HG02610 (cell line): ENCODE data around the gene TENM4.

Source experiments
- ATAC-seq: cut with Tn5 transposase; IDR thresholded peaks from one replicate; pipeline ENCODE4 v1.9.1; 2021; ENCODE audit warnings: mild to moderate bottlenecking, moderate library complexity; ENCODE audit not compliant: unreplicated experiment

The TENM4 gene

GRCh38 chr11:78742430-78742829 is 698.4 kb downstream of the TENM4 start:
- no peak for ATAC-seq

- ATAC-seq = no peak
These were observed 699.1 kb downstream of the TENM4 start for GRCh38 chr11:78741741-78742140.

- ATAC-seq = no peak
These were observed 700.4 kb downstream of the TENM4 start for GRCh38 chr11:78740199-78741071.

- no peak for ATAC-seq
These were observed 702.9 kb downstream of the TENM4 start for GRCh38 chr11:78737891-78738290.

GRCh38 chr11:78737301-78737700 is 703.5 kb downstream of the TENM4 start:
- ATAC-seq = no peak

GRCh38 chr11:78735711-78736110 is 705.1 kb downstream of the TENM4 start:
- ATAC-seq = no peak

GRCh38 chr11:78733031-78733430 is 707.8 kb downstream of the TENM4 start:
- ATAC-seq = no peak

GRCh38 chr11:78732246-78732645 is 708.6 kb downstream of the TENM4 start:
- no peak for ATAC-seq

- no peak for ATAC-seq
These were observed 709.8 kb downstream of the TENM4 start for GRCh38 chr11:78731027-78731426.

GRCh38 chr11:78730267-78730824 is 710.5 kb downstream of the TENM4 start:
- no peak for ATAC-seq

- no peak for ATAC-seq
These were observed 713.0 kb downstream of the TENM4 start for GRCh38 chr11:78727816-78728215.

GRCh38 chr11:78725200-78725599 is 715.6 kb downstream of the TENM4 start:
- ATAC-seq = no peak

- no peak for ATAC-seq
These were observed 718.0 kb downstream of the TENM4 start for GRCh38 chr11:78722786-78723185.

GRCh38 chr11:78720281-78720989 is 720.4 kb downstream of the TENM4 start:
- no peak for ATAC-seq

GRCh38 chr11:78717041-78717440 is 723.8 kb downstream of the TENM4 start:
- ATAC-seq = no peak

GRCh38 chr11:78715639-78716311 is 725.1 kb downstream of the TENM4 start:
- ATAC-seq = peak; percentile 68

GRCh38 chr11:78714539-78714938 is 726.3 kb downstream of the TENM4 start:
- ATAC-seq = no peak

- no peak for ATAC-seq
These were observed 729.1 kb downstream of the TENM4 start for GRCh38 chr11:78711735-78712134.

GRCh38 chr11:78710417-78710816 is 730.4 kb downstream of the TENM4 start:
- ATAC-seq = no peak

GRCh38 chr11:78708388-78708787 is 732.4 kb downstream of the TENM4 start:
- ATAC-seq = no peak

- ATAC-seq = no peak
These were observed 734.3 kb downstream of the TENM4 start for GRCh38 chr11:78706551-78706950.
